Measurements from ENCODE around the gene C1QL4. TPM values are rescaled to one million over a fixed set of nuclear protein-coding genes. Genes with fewer than 3 reads are reported as not detected.
A peak's percentile ranks its signal among the peaks of the same experiment; 100 is the strongest.
"Not testable (repeated sequence)": the region's sequence is repeated elsewhere in the genome, so short reads cannot be mapped to it uniquely, and the experiment has no call there.

Gene C1QL4
- total RNA-seq, 1 donor from 2014 or later = 0.41 TPM

DNA sequence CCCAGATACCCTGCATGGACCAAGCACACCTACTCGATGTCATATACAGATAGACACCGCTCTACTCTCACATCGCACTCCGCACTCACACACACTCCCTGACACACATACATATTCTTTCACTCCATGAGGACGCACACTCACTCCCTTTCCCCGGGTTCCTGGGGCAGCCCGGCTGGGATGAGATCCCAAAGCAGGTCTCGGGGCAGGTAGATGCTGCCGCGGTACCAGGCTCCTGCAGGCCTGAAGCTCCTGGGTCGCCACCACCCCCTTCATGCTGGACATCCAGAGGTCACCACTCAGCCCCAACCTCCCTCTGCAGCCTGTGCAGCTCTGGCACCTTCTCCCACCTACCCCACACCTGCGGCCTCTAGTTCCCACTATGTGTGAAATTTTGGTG lies 2.3 kb downstream of the C1QL4 start:
- no peak for FAIRE-seq
- no peak for DNase-seq (ENCODE audit: low spot score in 2 of 2)

GRCh38 chr12:49334226-49334625 lies 2.8 kb downstream of the C1QL4 start:
- DNase-seq (ENCODE audit: low spot score in 2 of 2) (peak in 1 of 2 donors; percentile 38), FAIRE-seq (no peak)

DNA sequence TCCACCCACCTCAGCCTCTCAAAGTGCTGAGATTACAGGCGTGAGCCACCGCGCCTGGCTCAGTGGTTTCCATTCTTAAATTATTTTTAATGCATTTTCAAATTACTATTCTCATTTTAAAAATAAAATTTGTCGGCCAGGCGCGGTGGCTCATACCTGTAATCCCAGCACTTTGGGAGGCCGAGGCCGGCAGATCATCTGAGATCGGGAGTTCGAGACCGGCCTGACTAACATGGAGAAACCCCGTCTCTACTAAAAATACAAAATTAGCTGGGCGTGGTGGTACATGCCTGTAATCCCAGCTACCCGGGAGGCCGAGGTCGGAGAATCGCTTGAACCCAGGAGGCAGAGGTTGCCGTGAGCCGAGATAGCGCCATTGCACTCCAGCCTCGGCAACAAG lies 3.2 kb downstream of the C1QL4 start:
- DNase-seq (ENCODE audit: low spot score in 2 of 2); FAIRE-seq: not testable (repeated sequence)

DNA sequence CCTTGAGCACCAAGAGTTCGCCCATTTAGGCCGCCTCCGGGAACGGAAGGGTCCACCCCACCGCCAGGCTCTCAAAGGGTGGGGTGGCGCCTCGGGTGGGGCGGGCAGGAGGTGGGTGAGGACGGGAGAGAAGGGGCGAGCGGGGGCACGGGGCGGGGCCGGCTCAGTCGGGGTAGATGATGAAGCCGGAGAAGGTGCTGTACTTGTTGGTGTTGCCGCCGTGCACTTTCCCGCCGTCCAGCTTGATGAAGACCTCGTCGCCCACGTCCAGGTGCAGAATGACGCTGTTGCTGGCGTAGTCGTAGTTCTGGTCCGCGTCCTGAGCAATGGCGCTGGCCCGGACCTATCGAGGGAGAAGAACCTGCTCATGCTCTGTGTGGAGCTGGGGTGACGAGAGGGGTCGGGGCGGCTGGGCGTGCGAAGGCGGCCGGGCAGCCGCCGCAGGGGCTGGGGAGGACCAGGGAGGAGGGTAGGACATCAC lies 4.1 kb downstream of the C1QL4 start:
- no peak for FAIRE-seq
- no peak for DNase-seq (ENCODE audit: low spot score in 2 of 2)

DNA sequence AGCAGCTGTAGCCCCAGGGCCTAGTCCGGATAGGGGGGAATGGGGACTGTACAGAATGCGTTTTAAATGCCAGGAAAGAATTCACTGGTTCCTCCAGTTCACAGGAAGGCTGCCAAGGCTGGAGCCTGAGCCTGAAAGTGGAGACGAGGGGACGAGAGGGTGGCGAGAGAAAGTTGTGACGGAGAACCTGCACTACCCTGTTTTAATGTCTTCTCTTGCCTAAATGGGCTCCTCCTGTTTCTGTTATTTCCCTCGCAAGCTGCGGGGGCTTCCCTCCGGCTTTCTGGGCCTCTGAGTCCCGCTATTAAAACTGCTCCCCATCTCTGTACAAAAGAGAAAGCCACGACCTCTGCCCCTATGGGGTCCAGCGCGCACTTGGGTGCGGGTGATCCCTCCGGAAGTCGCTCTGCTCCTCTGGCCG lies 4.5 kb downstream of the C1QL4 start:
- DNase-seq (ENCODE audit: low spot score in 2 of 2) (no peak), FAIRE-seq (no peak)

DNA sequence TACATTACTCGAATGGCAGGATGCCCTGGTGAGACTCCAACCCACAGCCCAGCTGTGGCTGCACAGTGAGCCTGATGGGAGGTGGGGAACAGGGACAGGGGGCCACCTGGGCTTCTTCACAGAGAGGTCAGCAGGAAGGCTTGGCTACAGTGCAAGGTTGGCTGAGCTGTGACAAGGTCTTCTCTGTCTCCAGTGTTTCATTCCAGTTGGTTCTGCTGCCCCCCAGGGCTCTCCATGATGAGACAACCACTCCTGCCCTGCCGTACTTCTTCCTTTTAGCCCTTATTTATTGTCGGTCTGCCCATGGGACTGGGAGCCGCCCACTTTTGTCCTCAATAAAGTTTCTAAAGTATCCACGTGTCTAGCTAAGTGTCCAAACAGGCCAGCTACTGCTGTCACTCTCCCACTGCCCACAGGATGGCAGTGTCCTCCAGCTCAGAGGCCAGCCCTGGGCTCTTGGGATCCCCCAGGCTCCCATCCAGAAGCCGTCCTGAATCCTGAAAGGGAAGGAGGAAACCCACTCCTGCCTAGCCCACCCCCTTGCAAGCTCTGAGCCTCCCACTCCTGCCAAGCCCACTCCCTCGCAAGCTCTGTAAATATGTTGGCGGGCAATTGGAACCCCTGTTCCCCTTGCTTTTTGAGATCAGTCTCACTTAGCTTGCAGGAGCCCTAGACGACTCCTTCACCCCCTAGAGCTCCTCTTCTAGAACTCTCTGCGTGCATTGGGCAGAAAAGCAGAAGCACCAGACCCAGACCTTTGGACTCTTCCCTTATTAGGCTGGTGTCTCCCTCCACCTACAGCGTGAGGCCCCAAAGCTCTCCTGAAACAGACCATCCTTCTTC lies 5.4 kb downstream of the C1QL4 start:
- peak; percentile 80 to 89 for DNase-seq (ENCODE audit: low spot score in 2 of 2)

GRCh38 chr12:49330631-49331379 lies 6.2 kb downstream of the C1QL4 start:
- FAIRE-seq = no peak
- DNase-seq (ENCODE audit: low spot score in 2 of 2) = no peak

More for the DNA sequence above, 5.4 kb downstream of the C1QL4 start:
- no peak for FAIRE-seq

DNA sequence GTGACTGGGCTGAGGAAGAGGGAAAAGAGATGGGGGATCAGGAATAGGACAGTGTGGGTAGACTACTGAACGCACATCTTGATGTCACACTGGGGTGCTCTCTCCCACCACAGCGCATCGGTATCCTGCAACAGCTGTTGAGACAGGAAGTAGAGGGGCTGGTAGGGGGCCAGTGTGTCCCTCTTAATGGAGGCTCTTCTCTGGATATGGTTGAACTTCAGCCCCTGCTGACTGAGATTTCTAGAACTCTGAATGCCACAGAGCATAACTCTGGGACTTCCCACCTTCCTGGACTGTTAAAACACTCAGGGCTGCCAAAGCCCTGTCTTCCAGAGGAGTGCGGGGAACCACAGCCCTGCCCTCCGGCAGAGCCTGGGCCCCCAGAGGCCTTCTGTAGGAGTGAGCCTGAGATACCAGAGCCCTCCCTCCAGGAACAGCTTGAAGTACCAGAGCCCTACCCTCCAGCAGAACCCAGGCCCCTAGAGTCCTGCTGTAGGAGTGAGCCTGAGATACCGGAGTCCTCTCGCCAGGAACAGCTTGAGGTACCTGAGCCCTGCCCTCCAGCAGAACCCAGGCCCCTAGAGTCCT lies 6.9 kb downstream of the C1QL4 start:
- FAIRE-seq (no peak), DNase-seq (ENCODE audit: low spot score in 2 of 2) (no peak)

DNA sequence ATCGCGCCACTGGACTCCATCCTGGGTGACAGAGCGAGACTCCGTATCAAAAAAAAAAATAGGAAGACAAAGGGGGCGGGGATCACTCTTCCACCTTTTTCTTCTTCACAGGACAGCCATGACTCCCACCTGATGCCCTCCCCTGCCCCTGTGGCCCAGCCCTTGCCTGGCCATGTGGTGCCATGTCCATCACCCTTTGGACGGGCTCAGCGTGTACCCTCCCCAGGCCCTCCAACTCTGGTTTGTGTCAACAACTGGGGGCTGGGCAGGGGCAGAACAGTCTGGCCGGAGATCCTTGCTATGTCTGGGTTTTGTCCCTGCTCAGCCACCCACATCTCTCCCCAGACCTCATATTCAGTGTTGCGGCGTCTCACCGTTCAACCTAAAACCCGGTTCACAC lies 8.2 kb downstream of the C1QL4 start:
- no peak for FAIRE-seq

DNA sequence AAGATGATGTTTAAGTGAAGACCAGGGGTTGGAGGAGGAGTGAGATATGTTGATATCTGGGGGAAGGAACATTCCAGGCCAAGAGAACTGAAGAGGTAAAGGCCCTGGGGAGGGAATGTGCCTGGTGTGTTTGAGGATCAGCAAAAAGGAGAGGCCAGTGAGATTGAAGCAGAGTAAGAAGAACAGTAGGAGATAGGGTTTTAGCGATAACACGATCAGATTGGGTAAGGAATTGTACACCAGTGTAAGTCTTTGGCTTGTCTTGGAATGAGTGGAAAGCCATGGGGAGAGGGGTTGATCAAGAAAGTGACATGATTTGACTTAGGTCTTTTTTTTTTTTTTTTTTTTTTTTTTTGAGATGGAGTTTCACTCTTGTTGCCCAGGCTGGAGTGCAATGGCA lies 9.1 kb downstream of the C1QL4 start:
- FAIRE-seq (no peak), DNase-seq (ENCODE audit: low spot score in 2 of 2) (no peak)

More for the DNA sequence above, 8.2 kb downstream of the C1QL4 start:
- peak in 1 of 2 donors; percentile 0 for DNase-seq (ENCODE audit: low spot score in 2 of 2)

DNA sequence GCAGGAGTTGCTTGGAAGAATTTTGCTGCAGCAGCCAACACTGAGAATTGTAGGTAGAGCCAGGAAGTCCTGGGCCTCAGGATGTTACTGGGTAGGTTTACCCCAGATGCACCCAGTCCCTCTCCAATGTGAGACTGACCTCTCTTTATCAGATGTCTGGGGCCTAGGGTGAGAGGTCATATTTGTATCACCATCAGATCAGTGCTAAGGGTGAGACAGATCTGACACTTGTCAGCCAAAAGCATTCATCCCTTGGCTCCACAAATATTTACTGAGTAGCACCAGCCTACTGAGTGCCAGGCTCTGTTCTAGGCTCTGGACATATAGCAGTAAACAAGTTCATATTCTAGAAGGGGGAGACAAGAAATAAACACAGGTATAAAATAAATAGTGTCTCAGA lies 9.6 kb downstream of the C1QL4 start:
- FAIRE-seq = no peak

GRCh38 chr12:49325606-49326005 lies 11.4 kb downstream of the C1QL4 start:
- FAIRE-seq (no peak), DNase-seq (ENCODE audit: low spot score in 2 of 2) (no peak)

More for the DNA sequence above, 9.6 kb downstream of the C1QL4 start:
- no peak for DNase-seq (ENCODE audit: low spot score in 2 of 2)

DNA sequence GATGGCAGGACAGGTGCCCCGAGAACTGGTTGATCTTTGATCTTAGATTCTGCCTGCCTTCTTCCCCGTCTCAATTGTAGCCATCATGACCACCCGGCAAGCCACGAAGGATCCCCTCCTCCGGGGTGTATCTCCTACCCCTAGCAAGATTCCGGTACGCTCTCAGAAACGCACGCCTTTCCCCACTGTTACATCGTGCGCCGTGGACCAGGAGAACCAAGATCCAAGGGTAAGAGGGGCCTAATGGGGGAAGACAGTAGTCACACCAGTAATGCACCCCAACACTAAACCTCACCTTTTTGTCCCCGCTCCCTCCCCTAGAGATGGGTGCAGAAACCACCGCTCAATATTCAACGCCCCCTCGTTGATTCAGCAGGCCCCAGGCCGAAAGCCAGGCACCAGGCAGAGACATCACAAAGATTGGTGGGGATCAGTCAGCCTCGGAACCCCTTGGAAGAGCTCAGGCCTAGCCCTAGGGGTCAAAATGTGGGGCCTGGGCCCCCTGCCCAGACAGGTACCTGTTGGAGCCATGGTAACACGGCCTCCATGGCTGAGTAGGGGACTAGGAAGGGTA lies 13.4 kb downstream of the C1QL4 start:
- no peak for FAIRE-seq
- DNase-seq (ENCODE audit: low spot score in 2 of 2) = no peak

GRCh38 chr12:49322708-49323523 lies 14.1 kb downstream of the C1QL4 start, which contains the start of gene TROAP:
Gene TROAP, plus strand, starts transcription at chr12:49323255. Its CDS starts 354 bp downstream, at chr12:49323609.
- FAIRE-seq = peak; percentile 98
- peak; percentile 90 to 99 for DNase-seq (ENCODE audit: low spot score in 2 of 2)

- no peak for DNase-seq (ENCODE audit: low spot score in 2 of 2)
- no peak for FAIRE-seq
These were observed 14.7 kb downstream of the C1QL4 start for GRCh38 chr12:49322367-49322707.

- FAIRE-seq; DNase-seq (ENCODE audit: low spot score in 2 of 2): not testable (repeated sequence)
These were observed 16.4 kb downstream of the C1QL4 start for GRCh38 chr12:49320411-49321103.

DNA sequence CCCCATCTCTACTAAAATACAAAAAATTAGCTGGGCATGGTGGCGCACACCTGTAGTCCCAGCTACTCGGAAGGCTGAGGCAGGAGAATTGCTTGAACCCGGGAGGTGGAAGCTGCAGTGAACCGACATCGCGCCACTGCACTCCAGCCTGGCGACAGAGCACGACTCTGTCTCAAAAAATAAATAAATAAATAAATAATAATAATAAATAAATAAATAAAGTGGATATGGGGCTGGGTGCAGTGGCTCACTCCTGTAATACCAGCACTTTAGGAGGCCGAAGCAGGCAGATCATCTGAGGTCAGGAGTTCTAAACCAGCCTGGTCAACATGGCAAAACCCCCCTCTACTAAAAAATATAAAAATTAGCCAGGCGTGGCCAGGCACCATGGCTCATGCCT lies 19.9 kb downstream of the C1QL4 start:
- FAIRE-seq = not testable (repeated sequence)

DNA sequence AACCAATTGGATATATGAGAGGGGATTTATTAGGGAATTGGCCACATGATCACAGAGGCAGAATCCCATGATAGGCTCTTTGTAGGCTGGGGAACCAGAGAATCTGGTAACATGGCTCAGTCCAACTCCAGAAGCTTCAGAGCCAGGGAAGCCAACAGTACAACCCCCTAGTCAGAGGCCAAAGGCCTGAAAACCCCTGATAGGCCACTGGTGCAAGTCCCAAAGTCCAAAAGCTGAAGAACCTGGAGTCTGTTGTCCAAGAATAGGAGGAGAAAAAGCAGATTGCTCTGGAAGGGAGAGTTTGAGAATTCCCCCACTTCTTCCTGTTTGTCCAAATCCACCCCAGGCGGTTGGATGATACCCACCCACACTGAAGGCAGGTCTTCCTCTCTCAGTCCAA lies 22.2 kb downstream of the C1QL4 start:
- DNase-seq (ENCODE audit: low spot score in 2 of 2) (no peak), FAIRE-seq (no peak)

More for the DNA sequence above, 19.9 kb downstream of the C1QL4 start:
- not testable (repeated sequence) for DNase-seq (ENCODE audit: low spot score in 2 of 2)

- not testable (repeated sequence) for FAIRE-seq; DNase-seq (ENCODE audit: low spot score in 2 of 2)
These were observed 26.5 kb downstream of the C1QL4 start for GRCh38 chr12:49310451-49311000.

Data from frontal cortex (tissue), 4 donors.